Activated T-cell treated with anti-CD3 and anti-CD28 coated beads for 48 hours (primary cell): ENCODE data around the gene SAP30BP.
A peak's percentile ranks its signal among the peaks of the same experiment; 100 is the strongest.

ENCODE experiments used
- DNase-seq: peaks from one replicate; pipeline ENCODE4 v3.0.0-alpha.2; 2020; ENCODE audit warnings: low read depth

Gene SAP30BP

DNA sequence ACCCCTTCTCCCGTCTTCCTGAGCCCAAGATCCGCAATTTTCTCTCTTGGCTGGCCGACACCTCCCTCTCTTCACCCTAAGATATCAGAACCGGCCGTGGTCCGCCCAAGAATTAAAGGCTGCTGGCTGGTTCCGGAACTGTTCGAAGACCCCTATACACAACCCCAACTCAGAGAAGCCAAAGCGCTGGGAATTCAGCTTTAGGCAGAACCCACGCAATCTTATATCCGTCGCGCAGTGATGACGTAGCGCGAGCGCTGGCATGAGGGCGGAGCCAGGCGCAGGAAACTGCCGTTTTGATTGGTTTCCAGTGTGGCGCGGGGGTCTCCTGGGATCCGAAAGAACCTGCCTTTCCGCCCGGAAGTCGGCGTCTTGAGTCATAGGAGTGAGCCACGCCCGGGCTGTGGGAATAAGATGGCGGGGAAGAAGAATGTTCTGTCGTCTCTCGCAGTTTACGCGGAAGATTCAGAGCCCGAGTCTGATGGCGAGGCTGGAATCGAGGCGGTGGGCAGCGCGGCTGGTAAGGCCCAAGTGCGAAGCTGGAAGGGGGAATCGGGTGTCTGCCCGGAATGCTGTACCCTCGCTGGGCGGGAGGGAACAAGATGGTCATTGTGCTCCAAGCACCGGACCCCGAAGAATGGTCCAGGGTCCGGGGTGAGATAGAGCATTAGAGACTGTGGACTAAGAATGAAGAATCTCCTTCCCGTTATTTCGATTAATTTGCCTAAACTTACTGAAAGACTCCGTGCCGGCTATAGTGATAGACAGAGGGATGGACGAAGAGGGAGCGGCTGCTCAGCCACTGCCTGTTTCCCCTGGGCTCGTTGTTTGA is at the start of gene SAP30BP, which contains the start of gene RECQL5:
TSS of gene SAP30BP (plus strand) at position 380 of the 832 bp plus-strand sequence. CDS start at position 415, 35 bp downstream.
TSS of gene RECQL5 (minus strand) at position 196 of the 832 bp plus-strand sequence. CDS start 597 bp downstream, outside the sequence.
- peak; percentile 92 for DNase-seq

GRCh38 chr17:75617675-75618074 is 49.5 kb upstream of the SAP30BP start:
- DNase-seq: no peak

GRCh38 chr17:75619506-75620431 is 47.4 kb upstream of the SAP30BP start:
- peak; percentile 15 for DNase-seq

GRCh38 chr17:75621489-75621888 is 45.6 kb upstream of the SAP30BP start:
- no peak for DNase-seq

DNA sequence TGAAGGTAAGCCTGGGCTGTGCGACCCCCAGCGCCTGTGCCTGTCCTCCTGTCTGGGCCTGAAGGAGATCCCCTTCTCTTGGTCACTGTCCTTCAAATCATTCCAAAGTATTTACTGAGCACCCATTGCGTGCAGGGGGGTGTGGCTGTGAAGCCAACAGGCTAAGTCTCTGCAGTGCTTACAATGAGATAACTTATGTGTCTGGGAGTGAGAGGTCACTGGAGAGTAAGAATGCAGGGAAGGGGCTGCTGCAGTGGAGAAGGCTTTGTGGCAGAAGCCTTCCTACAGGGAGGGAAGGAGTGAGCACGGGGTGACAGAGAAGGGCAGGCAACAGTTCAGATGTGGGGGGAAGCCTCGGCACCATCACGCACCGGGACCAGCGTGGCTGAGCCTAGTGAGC is 45.1 kb upstream of the SAP30BP start:
- no peak for DNase-seq

GRCh38 chr17:75622771-75623273 is 44.3 kb upstream of the SAP30BP start:
- no peak for DNase-seq

GRCh38 chr17:75623386-75623785 is 43.8 kb upstream of the SAP30BP start:
- no peak for DNase-seq

- no peak for DNase-seq
These were observed 43.1 kb upstream of the SAP30BP start for GRCh38 chr17:75624021-75624420.

- no peak for DNase-seq
These were observed 42.3 kb upstream of the SAP30BP start for GRCh38 chr17:75624714-75625345.

- no peak for DNase-seq
These were observed 41.2 kb upstream of the SAP30BP start for GRCh38 chr17:75625813-75626486.

GRCh38 chr17:75626496-75627038 is 40.6 kb upstream of the SAP30BP start:
- DNase-seq: no peak

- no peak for DNase-seq
These were observed 40.0 kb upstream of the SAP30BP start for GRCh38 chr17:75627094-75627493.

- no peak for DNase-seq
These were observed 38.7 kb upstream of the SAP30BP start for GRCh38 chr17:75628425-75628824.

- no peak for DNase-seq
These were observed 38.0 kb upstream of the SAP30BP start for GRCh38 chr17:75629157-75629556.

DNA sequence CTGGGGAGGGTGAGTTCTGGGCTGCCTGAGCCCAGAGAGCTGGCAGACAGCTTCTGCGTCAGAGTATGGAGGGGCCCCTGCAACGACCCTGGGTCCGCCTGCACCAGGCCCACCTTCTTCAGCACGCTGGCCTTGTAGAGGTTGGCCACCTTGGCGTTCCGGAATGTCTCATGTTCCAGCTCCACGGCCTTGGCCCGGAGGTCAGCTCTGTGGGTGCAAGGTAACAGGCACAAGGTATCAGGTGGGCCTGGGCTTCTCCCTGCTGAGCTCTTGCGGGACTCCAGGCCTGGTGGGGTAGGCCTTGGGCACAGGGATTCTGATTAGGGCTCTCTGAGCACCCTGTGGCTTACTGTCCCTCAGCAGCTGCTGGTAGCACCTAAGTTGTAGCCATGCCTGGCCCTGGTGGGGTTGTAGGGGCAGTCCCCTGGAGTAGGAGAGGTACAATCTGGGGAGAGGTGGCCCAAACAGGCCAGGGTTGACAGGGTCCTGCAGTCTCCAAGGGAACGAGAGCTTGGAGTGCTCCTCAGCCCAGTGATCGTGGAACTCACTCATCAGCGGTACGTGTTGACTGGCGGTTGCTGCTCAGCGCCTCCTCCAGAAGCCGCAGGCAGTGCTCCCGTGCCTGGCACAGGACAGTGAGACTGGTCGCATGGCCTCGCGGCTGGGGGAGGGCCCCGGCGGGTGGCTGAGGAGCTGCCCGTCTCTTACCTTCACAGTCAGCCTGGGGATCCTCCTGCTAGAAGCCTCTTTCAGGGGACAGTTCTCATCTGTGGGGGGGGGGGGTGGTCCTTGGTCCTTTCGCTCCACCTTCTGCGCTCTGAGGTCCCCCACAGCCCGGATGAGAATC is 36.8 kb upstream of the SAP30BP start:
- no peak for DNase-seq

GRCh38 chr17:75631353-75631752 is 35.8 kb upstream of the SAP30BP start:
- DNase-seq: no peak

GRCh38 chr17:75632428-75632827 is 34.7 kb upstream of the SAP30BP start:
- no peak for DNase-seq

GRCh38 chr17:75632863-75633485 is 34.2 kb upstream of the SAP30BP start, which contains the start of gene SMIM5:
TSS of gene SMIM5 (plus strand) at chr17:75633434. CDS start at chr17:75640202, 6,768 bp downstream.
- peak; percentile 78 for DNase-seq
